ENCODE measurements around the gene ZNF385B.
"Not testable (repeated sequence)": the region's sequence is repeated elsewhere in the genome, so short reads cannot be mapped to it uniquely, and the experiment has no call there.

The ZNF385B gene

DNA sequence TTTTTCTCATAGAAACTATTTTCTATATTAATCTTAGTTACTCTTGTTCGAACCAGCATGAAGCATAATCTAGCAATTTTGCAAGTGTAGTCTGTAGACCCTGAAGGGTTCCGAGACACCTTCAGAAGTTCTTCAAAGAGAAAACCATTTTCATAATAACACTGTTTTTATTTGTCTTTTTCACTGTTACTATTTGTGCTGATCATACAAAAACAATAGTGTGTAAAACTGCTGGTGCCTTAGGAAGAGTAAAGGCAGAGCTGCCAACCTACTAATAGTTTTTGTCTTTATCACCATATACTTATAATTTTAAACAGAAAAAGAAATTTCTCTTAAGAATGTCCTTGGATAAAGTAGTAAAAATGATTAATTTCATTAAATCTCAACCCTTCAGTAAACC is 218.9 kb downstream of the ZNF385B start:
- DNase-seq (ENCODE audit: low read depth in 2 of 3, low spot score in 1 of 3) = no peak

DNA sequence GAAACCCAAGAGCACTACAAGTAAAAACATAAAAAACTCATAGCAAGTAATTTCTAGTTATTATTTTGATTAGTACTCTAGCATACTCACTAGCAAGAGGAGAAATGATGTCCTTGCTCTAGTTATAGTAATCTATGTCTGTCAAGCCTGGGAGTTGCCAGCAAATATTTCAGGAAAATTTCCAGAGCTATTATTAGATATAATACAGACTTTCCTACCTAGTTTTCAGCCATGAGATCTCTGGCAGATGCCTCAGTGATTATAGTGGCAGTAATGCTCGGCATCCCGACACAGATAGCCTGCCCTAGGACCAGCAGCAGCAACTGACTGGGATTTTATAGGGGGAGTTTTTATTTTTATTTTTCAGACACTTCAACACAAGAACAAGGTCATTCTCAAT is 224.4 kb downstream of the ZNF385B start:
- DNase-seq (ENCODE audit: low read depth in 2 of 3, low spot score in 1 of 3) = no peak

- no peak for DNase-seq (ENCODE audit: low read depth in 2 of 3, low spot score in 1 of 3)
Observed at GRCh38 chr2:179636100-179636980, 225.1 kb downstream of the ZNF385B start.

GRCh38 chr2:179631769-179632385 is 229.5 kb downstream of the ZNF385B start:
- not testable (repeated sequence) for DNase-seq (ENCODE audit: low read depth in 2 of 3, low spot score in 1 of 3)

DNA sequence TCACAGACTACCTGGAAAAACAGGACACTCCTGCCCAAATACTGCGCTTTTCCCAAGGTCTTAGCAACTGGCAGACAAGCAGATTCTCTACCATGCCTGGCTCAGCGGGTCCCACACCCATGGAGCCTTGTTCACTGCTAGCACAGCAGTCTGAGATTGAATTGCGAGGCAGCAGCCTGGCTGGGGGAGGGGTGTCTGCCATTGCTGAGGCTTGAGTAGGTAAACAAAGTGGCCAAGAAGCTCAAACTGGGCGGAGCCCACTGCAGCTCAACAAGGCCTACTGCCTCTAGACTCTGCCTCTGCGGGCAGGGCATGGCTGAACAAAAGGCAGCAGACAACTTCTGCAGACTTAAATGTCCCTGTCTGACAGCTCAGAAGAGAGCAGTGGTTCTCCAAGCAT is 231.6 kb downstream of the ZNF385B start:
- DNase-seq (ENCODE audit: low read depth in 2 of 3, low spot score in 1 of 3) = not testable (repeated sequence)

DNA sequence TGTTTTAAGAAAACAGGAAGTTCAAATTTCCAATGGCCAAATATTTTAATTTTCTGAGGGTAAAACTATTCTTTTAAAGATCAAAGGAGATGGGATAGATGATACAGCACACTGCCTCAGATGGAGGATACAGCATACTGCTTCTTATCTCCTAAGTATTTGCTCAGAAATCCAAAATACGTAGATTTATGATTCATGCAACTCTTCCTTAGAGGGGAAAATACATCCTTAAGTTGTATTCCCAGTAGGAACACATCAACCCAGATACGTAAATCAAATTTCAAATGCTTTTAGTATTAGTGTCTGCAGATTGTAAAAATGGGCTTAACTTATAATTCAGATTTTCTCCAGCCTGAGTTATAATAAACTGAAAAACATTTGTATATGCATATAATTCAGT is 235.2 kb downstream of the ZNF385B start:
- DNase-seq (ENCODE audit: low read depth in 2 of 3, low spot score in 1 of 3) = no peak

DNA sequence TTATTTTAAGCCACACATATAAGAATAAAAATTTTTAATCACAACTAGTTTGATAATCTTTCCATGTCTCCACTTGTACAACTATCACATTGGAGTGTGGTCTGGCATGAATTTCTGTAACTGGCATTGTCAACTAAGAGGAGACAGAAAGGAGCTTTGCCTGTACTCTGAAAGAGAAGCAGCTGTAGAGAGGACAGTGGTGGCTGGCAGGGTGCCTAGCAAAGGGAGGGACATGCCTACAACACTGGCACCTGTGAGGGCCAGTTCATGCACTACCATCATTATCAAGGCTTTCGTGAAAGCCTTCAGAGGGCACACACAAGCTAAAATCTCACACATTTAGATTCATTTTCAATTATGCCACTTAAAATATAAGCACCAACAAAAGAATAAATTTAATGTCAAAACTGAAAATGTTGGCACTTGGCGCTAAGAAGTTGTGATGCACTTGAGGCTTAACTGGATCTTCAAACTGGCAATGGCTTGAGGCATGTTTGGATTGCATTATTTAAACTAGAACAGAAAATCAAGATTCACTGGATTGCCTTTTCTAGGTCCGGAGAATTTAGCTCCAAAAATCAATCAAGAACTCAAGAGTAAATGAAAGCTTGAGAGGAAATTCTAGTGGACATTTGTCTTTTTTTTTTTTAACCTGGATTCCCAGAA is 238.6 kb downstream of the ZNF385B start:
- DNase-seq (ENCODE audit: low read depth in 2 of 3, low spot score in 1 of 3) = no peak

DNA sequence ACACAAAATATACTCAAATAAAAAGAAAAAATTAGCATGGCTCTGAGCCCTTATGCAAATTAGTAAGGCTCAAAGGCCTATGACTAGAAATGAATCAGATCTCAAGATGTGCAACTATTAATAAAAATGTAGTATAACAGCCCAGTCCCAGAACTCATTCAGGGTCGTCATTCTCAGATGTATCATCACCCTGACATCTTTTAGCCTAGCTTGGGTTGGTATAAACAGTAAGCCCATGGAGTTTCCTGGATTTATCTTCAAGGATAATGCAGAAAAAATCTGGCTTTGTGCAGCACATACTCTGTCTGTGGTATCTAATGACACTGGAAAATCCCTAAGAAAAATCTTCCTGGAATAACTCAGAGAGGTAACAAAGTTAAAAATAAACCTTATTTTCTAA is 239.3 kb downstream of the ZNF385B start:
- DNase-seq (ENCODE audit: low read depth in 2 of 3, low spot score in 1 of 3) = no peak

DNA sequence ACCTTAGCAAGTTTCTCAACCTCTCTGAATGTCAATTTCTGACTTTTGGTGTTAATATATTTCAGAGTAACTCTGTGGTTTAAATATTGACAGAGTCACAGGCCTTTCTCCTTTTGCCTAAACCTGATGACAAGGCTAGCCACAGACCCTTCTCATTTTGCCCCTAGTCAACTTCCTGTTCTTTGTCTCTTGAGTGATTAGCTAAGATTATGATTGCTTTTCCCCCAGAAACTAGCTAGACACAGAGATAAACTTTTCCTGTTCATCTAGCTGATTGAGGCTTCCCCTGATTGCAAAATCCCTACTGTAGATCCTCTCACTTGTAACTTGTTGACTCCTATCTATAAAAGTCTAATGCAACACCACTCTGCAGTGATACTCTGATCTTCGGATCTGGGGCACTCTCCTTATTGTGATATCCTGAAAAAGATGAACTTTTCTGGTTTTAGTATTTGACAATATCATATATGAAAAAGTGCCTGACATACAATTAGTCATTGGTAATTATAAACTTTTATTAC is 241.4 kb downstream of the ZNF385B start:
- DNase-seq (ENCODE audit: low read depth in 2 of 3, low spot score in 1 of 3) = no peak

DNA sequence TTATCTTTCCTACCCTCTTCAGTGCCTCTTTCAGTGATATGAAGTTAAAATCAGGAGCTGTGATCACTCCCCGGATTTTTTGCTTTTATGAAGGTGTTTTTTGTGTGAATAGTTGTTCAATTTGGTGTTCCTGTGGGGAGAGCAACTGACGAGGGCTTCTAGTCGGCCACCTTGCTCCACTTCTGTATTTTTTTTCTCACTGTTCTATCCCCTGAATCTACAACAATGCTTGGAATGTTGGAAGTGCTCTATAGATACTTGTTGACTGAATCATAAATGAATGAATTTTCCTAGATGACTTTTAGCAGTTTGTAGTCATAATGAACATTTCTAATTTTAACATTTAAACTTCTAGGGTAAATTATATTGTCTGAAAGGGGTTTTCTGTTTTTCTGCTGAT is 247.3 kb downstream of the ZNF385B start:
- no peak for DNase-seq (ENCODE audit: low read depth in 2 of 3, low spot score in 1 of 3)

DNA sequence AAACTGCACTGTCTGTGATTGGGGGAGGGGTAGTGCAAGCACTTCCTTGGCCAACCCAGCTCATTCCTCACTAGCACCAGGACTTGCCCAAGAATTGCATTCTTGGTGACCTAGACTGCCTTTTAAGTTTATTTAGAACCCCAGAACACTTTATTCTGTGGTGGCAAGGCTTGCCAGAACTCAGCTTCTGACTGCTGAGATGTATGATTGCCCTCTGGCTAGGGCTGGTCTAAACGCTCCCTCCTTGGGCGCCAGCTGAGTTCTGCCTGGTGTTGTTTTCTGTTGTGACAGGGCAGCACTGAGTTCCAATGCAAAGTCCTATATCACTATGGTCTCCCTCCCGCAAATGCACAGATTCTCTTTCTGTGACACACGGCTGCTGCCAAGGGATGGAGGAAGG is 247.7 kb downstream of the ZNF385B start:
- DNase-seq (ENCODE audit: low read depth in 2 of 3, low spot score in 1 of 3) = no peak

DNA sequence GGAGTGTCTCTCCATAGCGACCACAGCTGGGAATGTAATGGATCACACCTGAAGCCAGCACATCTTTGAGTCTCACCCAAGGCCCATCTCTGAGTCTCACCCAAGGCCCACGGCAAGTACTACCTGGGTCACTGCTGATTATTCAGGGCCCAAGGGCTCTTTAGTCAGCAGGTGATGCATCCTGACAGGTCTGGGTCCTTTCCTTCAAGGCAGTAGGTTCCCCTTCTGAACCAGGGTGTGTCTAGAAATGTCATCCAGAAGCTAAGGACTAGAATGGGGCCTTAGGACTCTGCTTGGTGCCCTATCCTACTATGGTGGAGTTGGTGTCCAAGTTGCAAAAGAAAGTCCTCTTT is 248.1 kb downstream of the ZNF385B start:
- no peak for DNase-seq (ENCODE audit: low read depth in 2 of 3, low spot score in 1 of 3)

- no peak for DNase-seq (ENCODE audit: low read depth in 2 of 3, low spot score in 1 of 3)
Observed at GRCh38 chr2:179612591-179613298, 248.7 kb downstream of the ZNF385B start.

- no peak for DNase-seq (ENCODE audit: low read depth in 2 of 3, low spot score in 1 of 3)
Observed at GRCh38 chr2:179612108-179612507, 249.3 kb downstream of the ZNF385B start.

GRCh38 chr2:179606141-179606540 is 255.3 kb downstream of the ZNF385B start:
- no peak for DNase-seq (ENCODE audit: low read depth in 2 of 3, low spot score in 1 of 3)

DNA sequence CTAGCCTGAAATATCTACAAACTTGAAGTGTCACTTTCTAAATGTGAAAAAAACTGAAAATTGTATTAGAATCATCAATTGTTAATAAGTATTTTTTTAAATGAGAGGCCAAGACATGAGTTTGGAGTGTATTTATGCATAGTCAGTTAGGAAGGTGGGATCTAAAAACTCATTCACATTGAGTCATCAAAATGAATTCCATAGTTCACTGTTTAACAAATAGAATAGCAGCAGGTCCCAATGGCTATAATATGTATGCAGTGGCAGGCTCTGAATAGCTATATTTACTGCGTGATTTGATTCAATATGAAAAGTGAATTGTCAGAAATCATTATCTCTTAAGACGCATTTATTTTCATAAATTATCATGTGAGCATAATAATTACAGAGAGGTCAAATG is 256.1 kb downstream of the ZNF385B start:
- DNase-seq (ENCODE audit: low read depth in 2 of 3, low spot score in 1 of 3) = no peak

- no peak for DNase-seq (ENCODE audit: low read depth in 2 of 3, low spot score in 1 of 3)
Observed at GRCh38 chr2:179604598-179604997, 256.8 kb downstream of the ZNF385B start.

DNA sequence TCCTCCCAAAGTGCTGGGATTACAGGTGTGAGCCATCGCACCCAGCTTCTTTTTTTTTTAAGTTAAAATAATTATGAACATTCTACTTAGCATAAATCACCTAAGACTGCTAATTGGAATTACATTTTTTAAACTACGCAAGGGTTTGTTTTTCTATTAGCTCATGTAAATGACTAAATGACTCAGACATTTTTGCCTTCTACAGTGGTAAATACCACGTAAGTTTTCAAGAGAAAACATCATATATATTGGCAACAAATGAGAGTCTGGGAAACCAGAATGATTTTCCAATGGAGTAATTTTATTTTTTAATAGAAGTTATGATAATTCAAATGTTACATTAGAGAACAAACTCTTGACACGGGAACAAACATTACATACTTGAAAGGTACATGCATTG is 259.0 kb downstream of the ZNF385B start:
- DNase-seq (ENCODE audit: low read depth in 2 of 3, low spot score in 1 of 3) = no peak

GRCh38 chr2:179596018-179596417 is 265.4 kb downstream of the ZNF385B start:
- DNase-seq (ENCODE audit: low read depth in 2 of 3, low spot score in 1 of 3) = no peak

DNA sequence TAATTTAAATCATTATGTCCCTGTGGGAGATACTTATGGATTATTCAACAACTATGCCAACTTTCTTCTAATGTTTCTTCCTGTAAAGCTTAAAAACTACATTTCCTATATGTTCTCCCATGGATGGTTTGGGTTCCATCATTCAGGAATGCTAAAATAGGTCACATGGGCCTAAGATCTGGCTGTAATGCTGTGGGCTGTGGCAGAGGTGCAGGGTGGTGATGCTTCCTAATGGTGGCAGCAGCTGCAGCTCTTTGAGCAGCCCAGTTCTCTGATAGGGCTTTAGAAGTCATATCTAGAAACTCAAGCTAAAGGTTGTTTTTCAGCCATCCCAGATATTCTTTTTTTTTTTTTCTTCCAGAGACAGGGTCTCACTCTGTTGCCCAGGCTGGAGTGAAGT is 266.1 kb downstream of the ZNF385B start:
- no peak for DNase-seq (ENCODE audit: low read depth in 2 of 3, low spot score in 1 of 3)
